ENCODE measurements around the gene EXD1. TPM values are rescaled to one million over a fixed set of nuclear protein-coding genes. Genes with fewer than 3 reads are reported as not detected.

Gene EXD1
- total and polyA plus RNA-seq, 2 of the 13 experiments (the other 11 are each of a cell fraction or from before 2014, with no cell fraction given), result not detected

DNA sequence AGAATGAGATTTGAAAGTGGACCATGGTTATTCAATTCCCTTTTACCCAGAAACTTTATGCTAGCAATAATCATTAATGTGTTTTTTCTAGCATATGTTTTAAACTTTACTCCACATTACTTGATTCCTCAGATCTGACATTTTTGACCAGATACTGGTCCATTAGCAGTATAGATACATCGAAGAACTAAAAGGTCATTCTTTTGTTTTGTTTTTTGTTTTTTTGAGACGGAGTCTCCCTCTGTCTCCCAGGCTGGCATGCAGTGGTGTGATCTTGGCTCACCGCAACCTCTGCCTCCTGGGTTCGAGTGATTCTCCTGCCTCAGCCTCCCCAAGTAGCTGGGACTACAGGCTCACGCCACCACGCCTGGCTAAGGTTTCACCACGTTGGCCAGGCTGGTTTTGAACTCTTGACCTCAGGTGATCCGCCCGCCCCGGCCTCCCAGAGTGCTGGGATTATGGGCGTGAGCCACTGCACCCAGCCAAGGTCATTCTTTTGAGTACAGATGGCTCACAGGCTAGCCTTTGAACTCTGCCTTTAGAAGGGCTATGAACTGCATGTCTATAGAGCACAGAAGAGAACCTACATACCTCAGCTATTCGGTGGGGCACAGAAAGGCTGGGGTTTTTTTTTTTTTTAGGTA lies 29.1 kb upstream of the EXD1 start (continued):
- TF ChIP-seq CBX5 (CRISPR knock-in tag; IDR thresholded peaks at IDR 0.05; ENCODE audit: borderline replicate concordance) (peak; percentile 91), ZNF670 (CRISPR knock-in tag; IDR thresholded peaks at IDR 0.05; ENCODE audit: borderline replicate concordance) (peak; percentile 80; the same call in 1 of the 2 replicates), POGZ (CRISPR knock-in tag; IDR thresholded peaks at IDR 0.05) (peak; percentile 97), HDAC2 (CRISPR knock-in tag; IDR thresholded peaks at IDR 0.05) (peak; percentile 97), MED1 (CRISPR knock-in tag; IDR thresholded peaks at IDR 0.05) (peak; percentile 92), RFXAP (CRISPR knock-in tag; IDR thresholded peaks at IDR 0.05; ENCODE audit: borderline replicate concordance) (peak; percentile 74; the same call in 1 of the 2 replicates), ZBTB39 (CRISPR knock-in tag; IDR thresholded peaks at IDR 0.05) (0 out of 2 replicates have a peak, but pooled peaks have one; percentile 44), KMT2B (CRISPR knock-in tag; IDR thresholded peaks at IDR 0.05) (peak; percentile 36), THAP8 (CRISPR knock-in tag; IDR thresholded peaks at IDR 0.05; ENCODE audit: borderline replicate concordance) (no peak), ZFP91 (CRISPR knock-in tag; IDR thresholded peaks at IDR 0.05; ENCODE audit: borderline replicate concordance) (peak; percentile 55; the same call in 1 of the 2 replicates), ZNF101 (CRISPR knock-in tag; IDR thresholded peaks at IDR 0.05; ENCODE audit: borderline replicate concordance, low read depth) (no peak), NR2F6 (IDR thresholded peaks at IDR 0.05) (peak; percentile 96), NR2F6 (CRISPR knock-in tag; IDR thresholded peaks at IDR 0.05) (peak; percentile 98), SMYD3 (CRISPR knock-in tag; IDR thresholded peaks at IDR 0.05) (no peak), GZF1 (CRISPR knock-in tag; IDR thresholded peaks at IDR 0.05) (no peak), EZH2 (conservative IDR thresholded peaks at IDR 0.05; ENCODE audit: low read depth, low read length) (no peak), HDAC1 (CRISPR knock-in tag; IDR thresholded peaks at IDR 0.05) (peak; percentile 96), ZBTB7A (CRISPR knock-in tag; IDR thresholded peaks at IDR 0.05) (no peak), DR1 (CRISPR knock-in tag; IDR thresholded peaks at IDR 0.05) (0 out of 2 replicates have a peak, but pooled peaks have one; percentile 32), FOXC1 (CRISPR knock-in tag; IDR thresholded peaks at IDR 0.05; ENCODE audit: borderline replicate concordance) (0 out of 2 replicates have a peak, but pooled peaks have one; percentile 42), ZNF761 (CRISPR knock-in tag; conservative IDR thresholded peaks at IDR 0.05) (0 out of 2 replicates have a peak, but pooled peaks have one; percentile 69), ZBTB26 (CRISPR knock-in tag; IDR thresholded peaks at IDR 0.05; ENCODE audit: borderline replicate concordance) (0 out of 2 replicates have a peak, but pooled peaks have one; percentile 63), ZMYM4 (CRISPR knock-in tag; IDR thresholded peaks at IDR 0.05) (peak; percentile 92)
- TF ChIP-seq, protein P1, sequence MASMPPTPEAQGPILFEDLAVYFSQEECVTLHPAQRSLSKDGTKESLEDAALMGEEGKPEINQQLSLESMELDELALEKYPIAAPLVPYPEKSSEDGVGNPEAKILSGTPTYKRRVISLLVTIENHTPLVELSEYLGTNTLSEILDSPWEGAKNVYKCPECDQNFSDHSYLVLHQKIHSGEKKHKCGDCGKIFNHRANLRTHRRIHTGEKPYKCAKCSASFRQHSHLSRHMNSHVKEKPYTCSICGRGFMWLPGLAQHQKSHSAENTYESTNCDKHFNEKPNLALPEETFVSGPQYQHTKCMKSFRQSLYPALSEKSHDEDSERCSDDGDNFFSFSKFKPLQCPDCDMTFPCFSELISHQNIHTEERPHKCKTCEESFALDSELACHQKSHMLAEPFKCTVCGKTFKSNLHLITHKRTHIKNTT (CRISPR knock-in tag; IDR thresholded peaks at IDR 0.05), result no peak

Data from HepG2 (cell line).